Thyroid gland (tissue), 4 donors: ENCODE measurements around the gene LSMEM2.

Source experiments
- POLR2A ChIP-seq, 2 donors: fragments of 450-650 bp; IDR thresholded peaks; one replicate each; pipeline ENCODE4 v1.6.1; 2017; ENCODE audit warnings: antibody characterized with exemption in 2 of 2, mild to moderate bottlenecking in 2 of 2, moderate library complexity in 1 of 2
- TF ChIP-seq, protein P1 (sequence below), 6 experiments: fragments of 200-600 bp in 3 of 6; fragments of 450-650 bp in 3 of 6; sonication (generic) in 3 of 6; IDR thresholded peaks; one replicate each; pipeline ENCODE4 v1.5.1; 2016 to 2019; ENCODE audit warnings: antibody characterized with exemption in 6 of 6, mild to moderate bottlenecking in 2 of 6, inconsistent platforms in 1 of 6, moderate library complexity in 1 of 6

DNA sequence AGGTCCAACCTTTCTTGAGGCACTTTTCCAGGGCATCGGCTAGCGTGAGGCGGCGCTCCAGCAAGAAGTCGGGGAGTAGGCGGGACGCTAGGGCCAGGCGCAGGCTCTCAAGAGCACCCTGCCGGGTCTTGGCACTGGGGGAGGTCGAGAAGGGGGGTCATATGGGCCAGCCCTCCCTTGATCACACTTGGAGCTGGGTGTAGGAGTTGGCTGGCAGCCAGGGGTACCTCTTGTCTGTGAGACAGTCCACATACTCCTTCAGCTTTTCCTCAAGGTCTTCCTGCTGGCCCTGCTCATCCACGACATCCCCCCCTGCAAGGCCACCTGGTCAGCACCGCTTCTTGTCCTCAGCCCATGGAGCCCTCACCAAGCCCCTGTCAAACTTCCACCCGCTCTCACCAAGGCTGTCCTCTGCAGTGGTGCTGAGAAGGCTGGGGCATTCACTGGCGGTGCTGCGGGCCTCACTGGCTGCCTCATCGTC is 11.3 kb downstream of the LSMEM2 start:
- TF ChIP-seq, protein P1, sequence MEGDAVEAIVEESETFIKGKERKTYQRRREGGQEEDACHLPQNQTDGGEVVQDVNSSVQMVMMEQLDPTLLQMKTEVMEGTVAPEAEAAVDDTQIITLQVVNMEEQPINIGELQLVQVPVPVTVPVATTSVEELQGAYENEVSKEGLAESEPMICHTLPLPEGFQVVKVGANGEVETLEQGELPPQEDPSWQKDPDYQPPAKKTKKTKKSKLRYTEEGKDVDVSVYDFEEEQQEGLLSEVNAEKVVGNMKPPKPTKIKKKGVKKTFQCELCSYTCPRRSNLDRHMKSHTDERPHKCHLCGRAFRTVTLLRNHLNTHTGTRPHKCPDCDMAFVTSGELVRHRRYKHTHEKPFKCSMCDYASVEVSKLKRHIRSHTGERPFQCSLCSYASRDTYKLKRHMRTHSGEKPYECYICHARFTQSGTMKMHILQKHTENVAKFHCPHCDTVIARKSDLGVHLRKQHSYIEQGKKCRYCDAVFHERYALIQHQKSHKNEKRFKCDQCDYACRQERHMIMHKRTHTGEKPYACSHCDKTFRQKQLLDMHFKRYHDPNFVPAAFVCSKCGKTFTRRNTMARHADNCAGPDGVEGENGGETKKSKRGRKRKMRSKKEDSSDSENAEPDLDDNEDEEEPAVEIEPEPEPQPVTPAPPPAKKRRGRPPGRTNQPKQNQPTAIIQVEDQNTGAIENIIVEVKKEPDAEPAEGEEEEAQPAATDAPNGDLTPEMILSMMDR (IDR thresholded peaks at IDR 0.05), result no peak
- no peak for TF ChIP-seq POLR2A (IDR thresholded peaks at IDR 0.05)
